Myocyte (in vitro differentiated cells): ENCODE results near the gene PSG6. TPM values are rescaled to one million over a fixed set of nuclear protein-coding genes. Genes with fewer than 3 reads are reported as not detected.
"Not testable (repeated sequence)": the region's sequence is repeated elsewhere in the genome, so short reads cannot be mapped to it uniquely, and the experiment has no call there.

Experiments
- DNase-seq: peaks from one replicate; pipeline ENCODE4 v3.0.0-alpha.2; 2012; ENCODE audit warnings: low read depth
- polyA plus RNA-seq: library from polyadenylated mRNA; unstranded; fragments of >200 nt; gene quantifications from one replicate; pipeline ENCODE4 v1.2.1, GENCODE V29; 2012; ENCODE audit warnings: missing spikeins
- total RNA-seq: library from RNA; depleted of rRNA; stranded (reverse); fragments of >200 nt; gene quantifications from 2 replicates; pipeline ENCODE4 v1.2.3, GENCODE V29; 2014

PSG6 gene
- not detected in 2 replicates for total RNA-seq
- not detected for polyA plus RNA-seq

DNA sequence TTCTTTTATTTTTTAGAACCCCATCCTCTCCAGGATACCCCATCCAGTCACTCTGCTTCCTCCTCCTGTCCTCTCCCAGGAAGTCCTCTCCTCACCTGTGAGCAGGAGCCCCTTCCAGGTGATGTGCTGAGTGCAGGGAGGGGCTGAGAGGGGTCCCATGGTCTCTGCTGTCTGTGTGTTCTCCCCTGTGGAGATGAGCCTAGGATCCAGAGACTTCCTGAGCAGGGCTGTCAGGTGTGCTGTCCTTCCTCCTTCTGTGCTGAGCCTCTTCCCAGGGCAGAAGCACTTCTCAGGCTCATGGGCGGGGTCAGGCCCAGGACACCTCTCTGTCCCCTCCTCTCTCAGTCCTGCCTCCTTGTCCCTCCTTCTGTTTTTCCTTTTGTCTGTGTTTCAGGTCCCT is at the start of gene PSG6:
Gene PSG6 (minus strand): TSS at position 261 of the 400 bp plus-strand sequence. CDS start 102 bp downstream, at position 159.
- not testable (repeated sequence) for DNase-seq

DNA sequence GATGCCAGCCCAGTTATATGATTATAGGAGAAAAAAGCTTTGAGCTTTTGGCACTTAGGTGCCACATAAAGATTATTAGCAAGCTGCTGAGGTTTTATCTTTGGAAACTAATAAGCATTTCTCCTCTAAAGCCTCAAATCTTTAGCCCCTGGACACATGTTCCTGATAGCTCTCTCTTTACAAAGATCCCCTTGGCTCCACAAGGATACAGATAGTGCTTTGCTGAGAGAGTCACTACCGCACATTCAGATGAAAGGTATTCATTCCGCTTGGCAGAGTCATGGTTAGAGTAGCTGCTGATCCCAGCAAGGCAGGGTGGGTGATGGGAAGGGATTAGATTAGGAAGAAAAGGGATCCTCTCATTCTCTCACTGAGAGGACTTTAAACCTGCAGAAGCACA is 47.5 kb upstream of the PSG6 start:
- peak; percentile 32 for DNase-seq

DNA sequence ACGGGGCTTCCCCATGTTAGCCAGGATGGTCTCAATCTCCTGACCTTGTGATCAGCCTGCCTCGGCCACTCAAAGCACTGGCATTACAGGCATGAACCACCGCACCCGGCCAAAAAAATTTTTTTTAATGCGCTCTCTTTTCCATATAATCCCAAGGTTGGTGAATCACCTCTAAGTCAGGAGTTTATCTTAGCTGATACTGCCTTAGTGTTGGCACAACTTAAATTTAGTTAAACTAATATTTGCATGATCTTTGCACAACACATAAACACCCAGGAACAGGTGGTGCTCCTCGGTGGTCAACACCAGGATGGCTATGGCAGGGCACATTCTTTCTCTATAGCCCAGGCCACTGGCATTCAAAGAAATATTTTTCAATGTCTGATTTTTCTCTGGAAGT is 43.4 kb upstream of the PSG6 start:
- peak; percentile 22 for DNase-seq

DNA sequence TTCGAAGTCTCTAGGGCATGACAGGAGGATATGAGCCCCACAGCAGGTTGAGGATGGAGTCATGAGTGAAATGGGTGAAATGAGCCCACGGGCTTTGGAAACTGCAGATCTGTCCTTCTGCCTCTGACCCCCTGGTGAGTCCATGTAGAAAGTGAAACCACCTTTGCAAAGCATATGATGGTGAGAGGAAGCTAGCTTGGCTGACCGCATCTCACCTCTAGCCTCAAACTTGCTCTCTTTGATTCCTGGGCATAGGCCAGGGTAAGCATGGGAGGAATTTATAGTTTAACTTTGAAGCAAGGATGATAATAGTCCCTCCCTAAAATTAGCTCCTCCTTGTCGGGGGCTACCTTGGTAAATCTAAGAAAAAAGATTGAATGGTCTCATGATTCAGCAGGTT is 34.4 kb upstream of the PSG6 start:
- not testable (repeated sequence) for DNase-seq

DNA sequence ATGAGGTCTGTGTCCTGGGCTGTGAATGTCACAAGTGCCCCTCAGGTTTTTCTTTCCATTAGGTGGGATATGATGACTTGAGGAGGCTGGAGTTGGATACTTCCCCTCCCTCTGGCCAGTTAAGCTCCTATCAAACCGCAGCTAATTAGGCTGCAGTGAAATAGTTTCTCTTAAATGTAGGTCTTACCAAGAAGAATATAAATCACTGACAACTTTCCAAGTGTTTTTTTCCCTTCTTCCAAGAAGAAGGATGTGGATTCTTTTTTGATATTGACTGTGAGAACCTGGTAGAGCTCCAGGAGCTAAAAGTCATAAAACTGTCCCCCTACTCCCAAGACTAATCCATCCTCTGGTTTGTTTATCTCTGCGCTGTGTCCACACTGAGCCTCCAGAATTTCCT is 33.8 kb upstream of the PSG6 start:
- not testable (repeated sequence) for DNase-seq

DNA sequence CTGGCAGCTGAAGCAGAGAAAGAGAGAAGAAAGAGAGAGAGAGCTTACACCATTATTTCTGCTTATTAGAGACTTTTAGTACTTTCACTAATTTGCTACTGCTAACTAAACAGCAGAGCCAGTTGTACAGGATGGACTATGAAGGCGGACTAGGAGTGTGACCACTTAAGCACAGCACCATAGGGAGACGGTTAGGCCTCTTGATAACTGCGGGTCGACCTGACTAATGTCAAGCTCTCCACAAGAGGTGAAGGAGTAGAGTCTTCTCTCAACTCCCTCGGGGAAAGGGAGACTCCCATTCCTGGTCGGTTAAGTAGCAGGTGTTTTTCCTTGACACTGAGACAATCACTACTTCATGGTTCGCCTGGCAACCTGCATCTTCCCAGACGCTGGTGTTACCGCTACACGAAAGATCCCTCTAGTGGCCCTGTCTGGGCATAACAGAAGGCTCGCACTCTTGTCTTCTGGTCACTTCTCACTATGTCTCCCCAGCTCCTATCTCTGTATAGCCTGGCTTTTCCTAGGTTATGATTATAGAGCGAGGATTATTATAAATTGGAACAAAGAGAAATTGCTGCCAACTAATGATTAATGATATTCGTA is 24.6 kb upstream of the PSG6 start:
- no peak for DNase-seq

DNA sequence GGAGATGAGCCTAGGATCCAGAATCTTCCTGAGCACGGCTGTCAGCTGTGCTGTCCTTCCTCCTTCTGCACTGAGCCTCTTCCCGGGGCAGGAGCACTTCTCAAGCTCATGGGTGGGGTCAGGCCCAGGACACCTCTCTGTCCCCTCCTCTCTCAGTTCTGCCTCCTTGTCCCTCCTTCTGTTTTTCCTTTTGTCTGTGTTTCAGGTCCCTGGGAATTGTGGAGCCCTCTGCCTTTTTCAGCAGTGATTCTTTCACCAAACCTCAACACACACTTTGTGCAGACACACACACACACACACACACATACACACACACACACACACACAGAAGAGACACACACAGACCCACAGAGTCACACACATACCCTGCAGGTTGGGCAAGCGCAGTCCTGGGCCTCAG is 19.4 kb upstream of the PSG6 start, which contains the start of gene PSG7:
Gene PSG7 (minus strand): TSS at position 101 of the 400 bp plus-strand sequence. CDS start 131 bp downstream, outside the sequence.
- DNase-seq: not testable (repeated sequence)

DNA sequence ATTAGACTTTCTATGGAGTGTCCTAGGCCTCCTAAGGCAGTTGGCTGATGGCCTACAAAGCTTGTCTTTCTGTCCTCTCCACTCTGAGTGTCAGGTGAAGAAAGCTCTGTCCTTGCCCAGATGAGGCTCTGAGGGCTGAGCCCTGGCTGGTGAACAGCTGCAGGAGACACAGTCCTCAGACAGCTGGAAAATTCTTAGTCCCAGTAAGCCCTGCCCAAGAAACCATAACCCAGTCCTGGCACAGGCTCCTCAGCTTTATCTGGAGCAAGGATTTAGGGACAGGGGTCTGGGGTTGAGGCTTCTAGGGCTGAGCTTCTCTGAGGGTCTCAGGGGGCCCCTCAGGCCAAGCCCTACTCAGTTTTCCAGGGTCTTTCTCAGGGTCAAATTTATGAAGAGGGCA is 17.0 kb upstream of the PSG6 start:
- DNase-seq: peak; percentile 33

DNA sequence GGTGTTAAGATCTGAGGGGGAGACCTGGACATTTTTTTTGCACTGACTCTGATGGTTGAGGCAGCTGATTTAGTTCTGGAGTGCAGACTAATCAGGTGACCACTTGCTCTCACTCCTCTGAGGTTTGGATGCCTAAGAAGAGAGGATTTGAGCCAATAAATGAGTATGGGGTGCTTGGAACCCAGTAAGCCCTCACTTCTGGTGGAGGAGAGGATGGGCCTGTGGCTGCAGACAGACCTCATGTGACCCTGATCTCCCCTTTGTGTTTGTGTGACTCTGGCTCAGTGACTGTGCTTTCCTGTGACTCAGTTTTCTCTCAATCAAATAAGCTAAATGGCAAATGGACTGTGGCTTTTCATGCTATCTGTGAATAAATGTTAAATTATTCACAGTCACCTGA is 16.5 kb upstream of the PSG6 start:
- not testable (repeated sequence) for DNase-seq

DNA sequence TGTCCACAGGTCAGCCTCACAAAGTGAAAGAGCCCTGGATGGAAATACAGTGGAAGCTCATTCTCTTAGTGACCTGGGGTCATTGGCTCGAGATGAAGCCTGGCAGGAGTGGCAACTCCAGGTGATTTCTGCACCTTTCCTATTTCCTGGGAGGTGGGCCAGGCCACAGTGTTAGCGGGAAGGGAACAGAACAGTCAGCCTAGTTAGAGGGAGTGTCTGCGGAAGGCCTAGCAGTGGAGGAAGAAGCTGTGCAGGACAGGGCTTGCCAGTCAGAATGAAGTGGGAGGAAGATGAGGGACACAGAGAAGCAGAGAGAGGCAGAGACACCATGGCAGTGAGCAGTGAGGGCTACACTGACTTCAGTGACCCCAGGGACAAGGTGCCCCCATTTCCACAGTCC is 15.7 kb upstream of the PSG6 start:
- DNase-seq: not testable (repeated sequence)

DNA sequence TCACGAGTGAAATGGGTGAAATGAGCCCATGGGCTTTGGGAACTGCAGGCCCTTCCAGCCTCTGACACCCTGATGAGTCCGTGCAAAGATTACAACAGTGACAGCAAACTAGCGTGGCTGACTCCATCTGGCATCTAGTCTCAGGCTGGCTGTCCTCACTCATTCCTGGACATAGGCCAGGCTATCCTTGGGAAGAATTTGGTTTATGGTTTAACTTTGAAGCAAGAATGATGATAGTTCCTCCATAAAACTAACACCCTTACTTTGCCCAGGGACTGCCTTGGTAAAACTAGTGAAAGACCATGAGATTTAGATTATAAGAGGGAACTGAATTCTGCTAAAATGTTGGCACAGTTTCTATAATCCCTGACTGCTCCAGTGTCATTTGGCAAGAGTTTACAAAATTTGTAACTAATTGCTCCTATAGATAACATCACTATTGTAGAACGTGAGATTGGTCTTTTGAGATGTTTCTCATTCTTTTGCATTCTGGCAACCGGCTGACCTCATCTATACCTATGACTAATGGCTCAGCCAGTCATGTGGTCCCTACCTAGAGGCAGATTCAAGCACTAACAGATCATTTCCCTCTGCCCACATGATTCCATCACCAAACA is 14.9 kb upstream of the PSG6 start:
- DNase-seq: peak; percentile 65

DNA sequence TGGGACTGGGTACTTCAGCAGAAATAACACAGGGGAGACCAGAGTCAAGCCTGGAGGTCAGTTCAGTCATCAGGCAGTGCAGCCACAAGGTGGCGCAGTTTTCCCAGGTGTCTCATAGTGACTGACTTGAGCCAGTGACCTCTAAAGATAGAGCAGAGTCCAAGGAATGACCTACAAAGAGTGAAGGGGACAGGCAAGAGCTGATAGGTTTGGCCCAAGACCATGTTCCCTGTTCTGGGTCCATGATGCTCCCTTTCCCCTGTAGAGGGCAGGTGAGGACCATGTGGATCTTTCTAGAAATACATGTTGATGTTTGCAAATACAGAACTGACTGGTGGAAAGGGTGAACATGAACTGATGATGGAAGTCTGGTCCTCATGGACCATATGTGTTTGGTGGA is 12.5 kb upstream of the PSG6 start:
- DNase-seq: peak; percentile 47

DNA sequence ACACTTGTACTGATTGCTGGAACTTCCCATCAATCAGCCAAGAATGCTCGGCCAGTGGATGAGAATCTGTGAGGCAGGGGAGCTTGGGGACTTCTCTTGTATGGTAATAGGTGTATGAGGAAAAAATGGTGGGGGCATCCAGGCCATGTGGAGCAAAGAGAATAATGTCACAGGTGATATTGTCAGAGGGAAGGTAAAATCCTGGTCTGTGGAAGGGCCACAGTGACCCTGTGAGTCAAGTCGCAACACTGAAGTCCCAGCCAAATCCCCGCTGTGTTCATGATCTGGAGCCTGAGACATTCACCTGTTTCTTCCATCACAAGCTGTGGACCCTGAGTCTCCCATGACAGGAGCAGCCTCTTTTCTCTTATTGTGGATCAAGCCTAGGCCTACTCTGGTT is 11.2 kb upstream of the PSG6 start:
- no peak for DNase-seq

DNA sequence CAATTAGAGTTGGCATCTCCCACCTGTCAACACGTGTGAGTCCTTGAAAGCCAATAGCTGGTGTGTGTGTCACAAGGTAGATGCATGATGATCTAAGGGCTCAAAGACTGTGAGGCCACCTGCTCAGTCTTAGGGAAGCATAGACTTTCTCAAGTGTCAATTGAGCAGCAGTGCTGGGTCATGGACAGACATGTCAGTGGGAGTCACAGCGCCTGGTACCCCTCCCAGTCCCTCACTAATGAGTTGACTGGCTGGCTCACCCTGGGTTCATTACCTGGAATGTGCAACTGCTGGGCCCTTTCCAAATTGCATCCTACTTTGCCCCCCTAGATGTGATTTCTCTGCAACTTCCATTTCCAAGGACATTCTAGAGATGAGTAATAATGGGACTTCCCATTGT is 9.1 kb upstream of the PSG6 start:
- no peak for DNase-seq

DNA sequence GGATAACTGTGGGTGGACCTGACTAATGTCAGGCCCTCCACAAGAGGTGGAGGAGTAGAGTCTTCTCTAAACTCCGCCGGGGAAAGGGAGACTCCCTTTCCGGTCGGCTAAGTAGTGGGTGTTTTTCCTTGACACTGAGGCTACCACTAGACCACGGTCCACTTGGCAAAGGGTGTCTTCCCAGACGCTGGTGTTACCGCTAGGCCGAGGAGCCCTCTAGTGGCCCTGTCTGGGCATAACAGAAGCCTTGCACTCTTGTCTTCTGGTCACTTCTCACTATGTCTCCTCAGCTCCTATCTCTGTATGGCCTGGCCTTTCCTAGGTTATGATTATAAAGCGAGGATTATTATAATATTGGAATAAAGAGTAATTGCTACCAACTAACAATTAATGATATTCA is 5.4 kb upstream of the PSG6 start:
- peak; percentile 64 for DNase-seq

DNA sequence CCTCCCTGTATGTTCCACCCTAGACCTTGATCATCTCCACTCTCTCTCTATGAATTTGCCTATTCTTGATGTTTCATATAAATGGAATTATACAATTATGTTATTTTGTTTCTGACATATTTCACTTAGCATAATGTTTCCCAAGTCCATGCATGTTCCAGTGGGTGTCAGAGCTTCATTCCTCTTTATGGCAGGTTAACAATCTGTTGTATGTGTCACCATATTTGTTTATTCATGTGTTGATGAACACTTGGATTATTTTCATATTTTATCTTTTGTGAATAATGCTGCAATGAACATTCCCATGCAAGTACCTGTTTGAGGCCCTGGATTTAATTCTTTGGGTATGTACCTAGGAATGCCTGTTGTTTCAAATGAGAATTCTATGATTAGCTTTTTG is 3.3 kb upstream of the PSG6 start:
- not testable (repeated sequence) for DNase-seq

DNA sequence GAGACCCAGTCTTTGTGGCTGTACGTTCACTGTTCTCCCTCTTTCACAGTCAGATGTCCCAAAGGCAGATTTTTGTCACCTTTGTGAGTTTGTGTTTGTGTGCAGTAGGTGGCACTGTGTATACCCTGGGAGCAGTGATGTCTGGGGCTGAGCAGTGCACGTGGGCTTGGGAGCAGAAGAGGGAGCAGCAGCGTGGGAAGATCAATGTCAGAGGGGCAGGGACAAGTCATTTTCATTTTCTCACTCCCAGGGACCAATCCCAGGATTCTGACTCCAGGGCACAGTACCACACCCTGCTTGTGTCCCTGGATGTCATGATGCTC is 2.0 kb upstream of the PSG6 start:
- no peak for DNase-seq

DNA sequence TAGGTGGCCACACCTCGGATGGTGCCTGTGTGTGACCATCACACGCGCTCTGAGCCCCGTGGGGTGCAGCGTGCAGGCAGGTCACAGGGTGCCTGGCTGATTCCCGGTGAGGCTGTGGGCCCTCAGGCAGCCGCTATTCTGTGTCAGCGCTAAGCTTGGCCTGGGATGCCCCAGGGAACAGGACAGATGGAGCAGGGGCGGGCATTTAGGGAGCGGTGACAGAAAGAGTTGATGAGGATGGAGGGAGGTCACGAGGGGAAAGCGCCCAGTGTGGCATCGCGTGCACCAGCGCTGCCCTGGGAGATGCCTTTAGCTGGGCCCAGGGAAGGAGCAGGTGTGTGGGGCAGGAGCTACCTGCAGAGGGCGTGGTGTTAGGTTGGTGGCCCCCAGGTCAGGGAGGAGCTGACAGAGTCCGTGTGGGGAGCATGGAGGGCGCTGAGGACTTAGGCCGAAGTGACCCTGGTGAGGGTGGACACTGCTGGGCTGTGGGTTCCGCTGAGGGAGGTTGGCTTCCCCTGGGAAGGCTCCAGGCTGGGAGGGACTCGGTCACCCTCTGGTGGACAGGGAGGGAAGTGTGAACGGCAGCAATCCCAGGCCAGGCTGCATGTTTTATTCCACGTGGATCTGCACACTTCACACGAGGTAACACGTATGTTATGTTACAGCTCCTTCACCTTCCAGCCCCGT is 1.5 kb upstream of the PSG6 start:
- DNase-seq: not testable (repeated sequence)

DNA sequence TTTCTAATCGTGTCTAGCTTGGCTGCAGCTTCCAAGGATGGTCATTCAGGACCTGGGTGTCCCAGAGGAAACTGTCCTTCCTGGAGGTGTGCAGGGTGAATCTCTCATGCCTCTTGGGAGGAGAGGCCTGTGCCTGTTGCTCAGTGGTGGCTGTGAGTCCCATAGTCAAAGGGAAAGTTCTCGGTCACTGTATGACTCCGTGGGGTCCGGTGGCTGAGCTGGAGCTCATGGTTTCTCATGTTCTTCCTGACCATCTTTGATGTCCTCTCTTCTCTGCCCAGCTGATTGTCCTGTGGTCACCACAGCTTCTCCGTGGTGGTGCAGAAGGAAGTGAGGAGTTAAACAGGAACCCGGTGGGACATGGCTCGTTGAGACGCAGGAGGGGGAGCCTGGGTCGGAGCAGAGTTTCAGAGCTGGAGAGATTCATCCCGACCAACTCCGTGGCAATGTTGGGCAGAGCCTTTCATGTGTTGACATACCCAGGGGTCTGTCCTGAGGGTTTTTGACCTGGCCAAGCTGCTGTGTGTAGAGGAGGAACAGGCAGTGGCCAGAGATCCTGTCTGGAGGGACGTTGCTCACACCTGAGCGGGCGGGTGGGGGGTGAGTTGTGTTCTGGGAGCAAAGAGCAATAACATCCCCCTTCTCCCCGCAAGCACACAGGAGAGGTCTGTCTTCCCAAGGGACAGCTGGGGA is 829 bp upstream of the PSG6 start:
- DNase-seq: not testable (repeated sequence)

DNA sequence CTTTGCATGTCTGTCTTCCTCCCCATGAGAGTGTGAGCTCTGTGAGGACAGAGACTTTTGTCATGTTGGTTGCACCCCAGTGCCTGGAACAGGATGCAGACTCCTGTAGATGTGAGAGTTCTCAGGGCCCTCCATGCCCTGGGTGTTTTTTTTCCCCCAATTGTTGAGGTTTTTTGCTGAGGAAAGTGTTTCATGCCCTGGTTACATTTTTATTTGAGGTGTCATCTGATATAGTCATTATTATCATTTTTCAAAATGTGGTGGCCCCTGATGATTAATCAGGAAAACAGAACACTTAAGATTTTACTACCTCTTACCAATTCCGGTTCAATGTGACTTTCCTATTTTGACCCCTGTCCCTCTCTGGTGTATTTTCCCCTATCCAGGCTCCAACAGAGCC is 763 bp downstream of the PSG6 start:
- DNase-seq: not testable (repeated sequence)

DNA sequence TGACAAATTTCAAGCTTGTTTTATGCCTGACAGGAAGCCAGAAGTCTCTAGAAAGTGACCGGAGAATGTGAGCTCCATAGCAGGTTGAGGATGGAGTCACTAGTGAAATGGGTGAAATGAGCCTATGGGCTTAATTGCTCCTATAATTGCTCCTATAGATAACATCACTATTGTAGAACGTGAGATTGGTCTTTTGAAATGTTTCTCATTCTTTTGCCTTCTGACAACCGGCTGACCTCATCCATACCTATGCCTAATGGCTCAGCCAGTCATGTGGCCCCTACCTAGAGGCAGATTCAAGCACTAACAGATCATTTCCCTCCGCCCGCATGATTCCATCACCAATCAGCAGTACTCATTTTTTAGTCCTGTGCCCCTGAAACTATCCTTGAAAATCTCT is 4.2 kb downstream of the PSG6 start:
- DNase-seq: not testable (repeated sequence)

DNA sequence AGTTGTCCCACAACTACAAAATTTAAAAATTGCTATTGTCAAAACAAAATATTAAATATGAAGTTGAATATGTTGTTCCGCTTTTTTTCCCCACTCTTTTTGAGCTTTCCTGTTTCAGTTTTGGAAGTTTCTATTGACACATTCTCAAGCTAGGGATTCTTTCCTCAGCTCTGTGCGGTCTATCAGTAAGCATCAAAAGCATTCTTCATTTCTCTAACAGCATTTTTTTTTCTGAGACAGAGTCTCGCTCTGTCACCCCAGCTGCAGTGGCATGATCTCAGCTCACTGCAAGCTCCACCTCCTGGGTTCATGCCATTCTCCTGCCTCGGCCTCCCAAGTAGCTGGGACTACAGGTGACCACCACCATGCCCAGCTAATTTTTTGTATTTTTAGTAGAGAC is 4.8 kb downstream of the PSG6 start:
- not testable (repeated sequence) for DNase-seq
